SK-N-SH treated with all-trans-retinoic acid at 6 μM for 48 hours (cell line): Measurements from ENCODE around the gene SAFB2.

ENCODE experiments used
- ATAC-seq: fragments of 200-7000 bp; cut with Tn5 transposase; 3 replicates; pipeline ENCODE4 v1.9.1; 2020; ENCODE audit warnings: mild to moderate bottlenecking, moderate library complexity
- ARNTL ChIP-seq: fragments of 450-650 bp; formaldehyde crosslinking; IDR thresholded peaks from 2 replicates; pipeline ENCODE4 v1.5.0; 2020; ENCODE audit warnings: low read depth, mild to moderate bottlenecking, moderate library complexity, borderline replicate concordance
- CREB5 ChIP-seq: fragments of 250-450 bp; sonication (Bioruptor Pico); IDR thresholded peaks from 2 replicates; pipeline ENCODE4 v1.5.1; 2020; ENCODE audit warnings: low read depth, mild to moderate bottlenecking, moderate library complexity
- CSDC2 ChIP-seq: fragments of 250-450 bp; sonication (Bioruptor Pico); IDR thresholded peaks from 2 replicates; pipeline ENCODE4 v1.5.0; 2020; ENCODE audit warnings: mild to moderate bottlenecking, moderate library complexity
- CSRNP3 ChIP-seq: fragments of 250-450 bp; sonication (Bioruptor Pico); IDR thresholded peaks from 2 replicates; pipeline ENCODE4 v1.5.1; 2021; ENCODE audit warnings: mild to moderate bottlenecking, moderate library complexity
- ESRRG ChIP-seq: fragments of 250-450 bp; sonication (Bioruptor Pico); IDR thresholded peaks from 2 replicates; pipeline ENCODE4 v1.6.1; 2021; ENCODE audit warnings: mild to moderate bottlenecking
- GLIS3 ChIP-seq: fragments of 250-450 bp; sonication (Bioruptor Pico); IDR thresholded peaks from 2 replicates; pipeline ENCODE4 v1.5.0; 2020; ENCODE audit warnings: mild to moderate bottlenecking, moderate library complexity
- ISL1 ChIP-seq: fragments of 250-450 bp; sonication (Bioruptor Pico); IDR thresholded peaks from 2 replicates; pipeline ENCODE4 v2.1.2; 2022; ENCODE audit warnings: mild to moderate bottlenecking, moderate library complexity
- OSR1 ChIP-seq: fragments of 250-450 bp; sonication (Bioruptor Pico); IDR thresholded peaks from 2 replicates; pipeline ENCODE4 v1.8.0; 2022; ENCODE audit warnings: moderate library complexity, mild to moderate bottlenecking, inconsistent platforms
- PATZ1 ChIP-seq: fragments of 250-450 bp; sonication (Bioruptor Pico); IDR thresholded peaks from 2 replicates; pipeline ENCODE4 v1.8.0; 2020; ENCODE audit warnings: mild to moderate bottlenecking, moderate library complexity, borderline replicate concordance
- POU6F1 ChIP-seq: fragments of 250-450 bp; sonication (Bioruptor Pico); IDR thresholded peaks from 2 replicates; pipeline ENCODE4 v1.8.0; 2021; ENCODE audit warnings: low read depth, mild to moderate bottlenecking, moderate library complexity, borderline replicate concordance
- PPARA ChIP-seq: fragments of 250-450 bp; sonication (Bioruptor Pico); IDR thresholded peaks from 2 replicates; pipeline ENCODE4 v1.5.0; 2020; ENCODE audit warnings: mild to moderate bottlenecking, borderline replicate concordance
- RARB ChIP-seq: fragments of 250-450 bp; sonication (Bioruptor Pico); IDR thresholded peaks from 2 replicates; pipeline ENCODE4 v1.8.0; 2021; ENCODE audit warnings: mild to moderate bottlenecking, moderate library complexity
- SNAI2 ChIP-seq: fragments of 250-450 bp; sonication (Bioruptor Pico); IDR thresholded peaks from 2 replicates; pipeline ENCODE4 v1.5.0; 2020; ENCODE audit warnings: mild to moderate bottlenecking, moderate library complexity
- TCF4 ChIP-seq: fragments of 250-450 bp; sonication (Bioruptor Pico); IDR thresholded peaks from 2 replicates; pipeline ENCODE4 v1.8.0; 2021; ENCODE audit warnings: mild to moderate bottlenecking, moderate library complexity, borderline replicate concordance
- TOX ChIP-seq: fragments of 250-450 bp; sonication (Bioruptor Pico); IDR thresholded peaks from 2 replicates; pipeline ENCODE4 v1.8.0; 2021; ENCODE audit warnings: mild to moderate bottlenecking, moderate library complexity, borderline replicate concordance
- TSHZ2 ChIP-seq: fragments of 250-450 bp; sonication (Bioruptor Pico); IDR thresholded peaks from 2 replicates; pipeline ENCODE4 v1.5.0; 2020; ENCODE audit warnings: mild to moderate bottlenecking, moderate library complexity
- ZC3H10 ChIP-seq: fragments of 250-450 bp; sonication (Bioruptor Pico); IDR thresholded peaks from 2 replicates; pipeline ENCODE4 v1.5.1; 2021; ENCODE audit warnings: mild to moderate bottlenecking, moderate library complexity
- ZFP3 ChIP-seq: fragments of 250-450 bp; sonication (Bioruptor Pico); IDR thresholded peaks from 2 replicates; pipeline ENCODE4 v1.5.0; 2020; ENCODE audit warnings: mild to moderate bottlenecking, moderate library complexity
- ZFP30 ChIP-seq: fragments of 450-650 bp; formaldehyde crosslinking; IDR thresholded peaks from 2 replicates; pipeline ENCODE4 v1.5.0; 2022; ENCODE audit warnings: mild to moderate bottlenecking, moderate library complexity
- ZNF70 ChIP-seq: fragments of 450-650 bp; formaldehyde crosslinking; IDR thresholded peaks from 2 replicates; pipeline ENCODE4 v1.5.0; 2020; ENCODE audit warnings: mild to moderate bottlenecking, moderate library complexity
- ZNF8 ChIP-seq: fragments of 450-650 bp; formaldehyde crosslinking; IDR thresholded peaks from 2 replicates; pipeline ENCODE4 v1.5.0; 2020; ENCODE audit warnings: mild to moderate bottlenecking, moderate library complexity

Gene SAFB2

GRCh38 chr19:5557691-5558090, 64.9 kb downstream of the SAFB2 start:
- TF ChIP-seq ZFP3 (CRISPR knock-in tag) (no peak), PATZ1 (CRISPR knock-in tag) (no peak), ZNF70 (CRISPR knock-in tag) (no peak), POU6F1 (no peak), GLIS3 (CRISPR knock-in tag) (no peak), ZFP30 (CRISPR knock-in tag) (no peak), PPARA (CRISPR knock-in tag) (no peak), TSHZ2 (no peak), ZC3H10 (CRISPR knock-in tag) (no peak), ISL1 (CRISPR knock-in tag) (no peak), TOX (no peak), ARNTL (no peak), ZNF8 (CRISPR knock-in tag) (no peak), RARB (CRISPR knock-in tag) (no peak), CSDC2 (CRISPR knock-in tag) (no peak), SNAI2 (no peak), CSRNP3 (CRISPR knock-in tag) (no peak), ESRRG (CRISPR knock-in tag) (no peak), OSR1 (no peak)
- ATAC-seq, result no peak

GRCh38 chr19:5554828-5555227, 67.7 kb downstream of the SAFB2 start:
- no peak for ATAC-seq
- TF ChIP-seq PPARA (CRISPR knock-in tag) (no peak), ZNF8 (CRISPR knock-in tag) (no peak), ESRRG (CRISPR knock-in tag) (no peak), CSDC2 (CRISPR knock-in tag) (no peak), ZFP30 (CRISPR knock-in tag) (no peak), ARNTL (no peak), ISL1 (CRISPR knock-in tag) (no peak), CSRNP3 (CRISPR knock-in tag) (no peak), ZFP3 (CRISPR knock-in tag) (no peak), OSR1 (no peak), TSHZ2 (no peak), TOX (no peak), SNAI2 (no peak), TCF4 (CRISPR knock-in tag) (no peak), RARB (CRISPR knock-in tag) (no peak), ZNF70 (CRISPR knock-in tag) (no peak), ZC3H10 (CRISPR knock-in tag) (no peak), CREB5 (no peak), GLIS3 (CRISPR knock-in tag) (no peak)
- TF ChIP-seq, all 23 proteins: peak for 0
